ENCODE measurements around the gene PFDN4. TPM values are rescaled to one million over a fixed set of nuclear protein-coding genes. Genes with fewer than 3 reads are reported as not detected.

The PFDN4 gene
- total RNA-seq, 1 experiment from 2014 or later, result 37.0 TPM

DNA sequence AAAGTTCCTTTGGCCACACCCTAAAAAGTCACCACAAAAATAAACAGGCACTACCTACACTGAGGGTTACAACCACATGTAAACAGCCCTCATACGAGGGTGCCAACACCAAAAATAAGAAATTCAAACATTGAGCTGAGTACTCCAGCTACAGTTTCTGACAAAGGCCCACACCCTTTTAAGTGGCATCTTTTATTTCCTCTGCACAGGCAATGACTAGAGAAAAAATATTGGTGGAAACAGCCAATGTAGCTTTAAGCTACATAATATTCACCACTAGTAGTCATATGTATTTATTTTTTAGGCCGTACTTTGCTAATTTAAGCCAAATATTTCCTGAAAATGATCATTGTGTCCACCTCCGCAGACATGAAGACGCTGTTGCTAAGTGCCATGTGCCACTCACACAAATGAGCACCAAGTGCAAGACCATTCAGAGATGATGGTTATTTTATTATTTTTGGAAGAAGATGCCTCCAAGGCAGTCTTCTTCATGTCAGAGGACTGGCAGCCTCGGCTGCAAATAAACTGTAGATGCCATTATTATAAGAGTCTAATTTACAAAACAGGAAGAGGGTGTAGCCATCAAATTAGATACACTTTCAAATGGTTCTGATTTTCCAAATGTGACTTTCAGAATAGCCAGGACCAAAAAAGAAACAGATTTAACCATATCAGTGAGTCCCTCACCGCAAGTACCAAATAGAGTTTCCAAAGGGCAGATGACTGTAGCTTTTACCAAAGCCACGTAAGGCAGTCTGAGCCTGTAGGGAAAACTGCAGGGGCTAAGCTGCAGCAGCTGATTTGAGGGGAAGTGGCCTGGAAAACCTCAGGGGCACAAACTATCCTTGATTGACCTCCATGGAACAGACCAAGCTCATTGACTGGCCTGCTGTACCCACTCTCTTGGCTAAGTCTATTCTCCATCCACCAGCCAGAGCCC is 47.6 kb upstream of the PFDN4 start:
- H3K27me3 Mint-ChIP-seq (ENCODE audit: insufficient read depth, unreplicated experiment), result no peaks in the 10 kb centered on the region
- no peaks in the 10 kb centered on the region for H3K4me1 Mint-ChIP-seq (ENCODE audit: insufficient read depth, unreplicated experiment)
- TF ChIP-seq, protein P1, sequence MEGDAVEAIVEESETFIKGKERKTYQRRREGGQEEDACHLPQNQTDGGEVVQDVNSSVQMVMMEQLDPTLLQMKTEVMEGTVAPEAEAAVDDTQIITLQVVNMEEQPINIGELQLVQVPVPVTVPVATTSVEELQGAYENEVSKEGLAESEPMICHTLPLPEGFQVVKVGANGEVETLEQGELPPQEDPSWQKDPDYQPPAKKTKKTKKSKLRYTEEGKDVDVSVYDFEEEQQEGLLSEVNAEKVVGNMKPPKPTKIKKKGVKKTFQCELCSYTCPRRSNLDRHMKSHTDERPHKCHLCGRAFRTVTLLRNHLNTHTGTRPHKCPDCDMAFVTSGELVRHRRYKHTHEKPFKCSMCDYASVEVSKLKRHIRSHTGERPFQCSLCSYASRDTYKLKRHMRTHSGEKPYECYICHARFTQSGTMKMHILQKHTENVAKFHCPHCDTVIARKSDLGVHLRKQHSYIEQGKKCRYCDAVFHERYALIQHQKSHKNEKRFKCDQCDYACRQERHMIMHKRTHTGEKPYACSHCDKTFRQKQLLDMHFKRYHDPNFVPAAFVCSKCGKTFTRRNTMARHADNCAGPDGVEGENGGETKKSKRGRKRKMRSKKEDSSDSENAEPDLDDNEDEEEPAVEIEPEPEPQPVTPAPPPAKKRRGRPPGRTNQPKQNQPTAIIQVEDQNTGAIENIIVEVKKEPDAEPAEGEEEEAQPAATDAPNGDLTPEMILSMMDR (IDR thresholded peaks at IDR 0.05; ENCODE audit: unreplicated experiment), result no peak
- intact Hi-C loops (cut with micrococcal nuclease), result no loop called here
- DNase-seq (ENCODE audit: unreplicated experiment), result no peak
- no peaks in the 10 kb centered on the region for H3K36me3 Mint-ChIP-seq (ENCODE audit: insufficient read depth, unreplicated experiment)
- no TSS peak for BruUV-seq (replicated peaks)
- H3K9me3 Mint-ChIP-seq (ENCODE audit: unreplicated experiment), result no peaks in the 10 kb centered on the region
- POLR2A ChIA-PET, result interaction anchor here (0.6 to 1.5 kb wide), 5 partner anchors 19 to 269 kb away, joined by 3 to 5 read pairs (median 4); no protein-coding TSS in a partner anchor
- H3K4me3 Mint-ChIP-seq (ENCODE audit: unreplicated experiment), result no peak overlapping the region
- CTCF ChIA-PET, result interaction anchor here (0.7 to 1.2 kb wide), 5 partner anchors 19 to 56 kb away, joined by 3 to 4 read pairs (median 3); no protein-coding TSS in a partner anchor
- H3K27ac Mint-ChIP-seq (ENCODE audit: low read depth, unreplicated experiment), result no peak overlapping the region

DNA sequence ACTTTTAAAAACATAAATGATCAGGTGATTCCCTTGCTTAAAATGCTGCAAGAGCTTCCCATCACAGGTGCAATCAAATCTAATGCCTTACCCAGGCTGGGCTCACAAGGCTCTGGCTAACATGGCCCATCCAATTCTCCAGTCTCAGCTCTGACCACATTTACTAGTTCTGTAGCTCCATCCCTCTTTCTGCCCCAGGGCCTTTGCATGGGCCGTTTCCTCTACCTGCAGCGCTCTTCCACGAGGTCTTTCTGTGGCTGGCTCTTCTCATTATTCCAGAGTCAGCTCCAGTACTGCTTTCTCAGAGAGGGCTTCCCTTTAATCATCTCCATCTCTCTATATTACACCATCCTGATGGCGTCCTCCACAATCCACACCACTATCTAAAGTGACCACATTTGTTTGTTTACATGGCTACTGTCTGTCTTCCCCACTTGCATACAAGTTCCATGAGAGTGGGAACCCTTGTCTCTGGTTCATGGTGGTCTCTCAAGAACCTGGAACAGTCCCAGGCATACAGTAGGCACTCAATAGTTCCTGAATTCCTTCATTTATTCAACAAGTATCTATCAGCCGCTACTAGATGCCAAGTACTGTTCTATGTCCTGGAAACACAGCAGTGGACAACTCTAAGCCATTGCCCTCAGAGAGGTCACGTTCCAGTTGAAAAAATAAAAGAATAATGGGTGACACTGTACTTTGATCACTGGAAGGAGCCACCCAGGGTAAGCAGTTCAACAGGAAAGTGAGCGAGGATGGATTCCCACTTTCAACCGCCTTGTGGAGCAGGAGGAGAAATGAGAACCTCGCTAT is 46.7 kb upstream of the PFDN4 start:
- intact Hi-C loops (cut with micrococcal nuclease), result no loop called here
- DNase-seq (ENCODE audit: unreplicated experiment), result no peak
- TF ChIP-seq, protein P1 (IDR thresholded peaks at IDR 0.05; ENCODE audit: unreplicated experiment), result no peak
- Mint-ChIP-seq H3K27me3 (ENCODE audit: insufficient read depth, unreplicated experiment) (no peaks in the 10 kb centered on the region), H3K9me3 (ENCODE audit: unreplicated experiment) (no peaks in the 10 kb centered on the region), H3K4me3 (ENCODE audit: unreplicated experiment) (no peak overlapping the region), H3K4me1 (ENCODE audit: insufficient read depth, unreplicated experiment) (no peaks in the 10 kb centered on the region), H3K27ac (ENCODE audit: low read depth, unreplicated experiment) (no peak overlapping the region), H3K36me3 (ENCODE audit: insufficient read depth, unreplicated experiment) (no peaks in the 10 kb centered on the region)
- ChIA-PET CTCF (interaction anchor here (0.7 to 1.2 kb wide), 5 partner anchors 18 to 57 kb away, joined by 3 to 4 read pairs (median 3); no protein-coding TSS in a partner anchor), POLR2A (interaction anchor here (1.0 to 1.5 kb wide), 3 partner anchors 18 to 22 kb away, joined by 4 to 5 read pairs (median 4); no protein-coding TSS in a partner anchor)
- BruUV-seq (replicated peaks), result no TSS peak

DNA sequence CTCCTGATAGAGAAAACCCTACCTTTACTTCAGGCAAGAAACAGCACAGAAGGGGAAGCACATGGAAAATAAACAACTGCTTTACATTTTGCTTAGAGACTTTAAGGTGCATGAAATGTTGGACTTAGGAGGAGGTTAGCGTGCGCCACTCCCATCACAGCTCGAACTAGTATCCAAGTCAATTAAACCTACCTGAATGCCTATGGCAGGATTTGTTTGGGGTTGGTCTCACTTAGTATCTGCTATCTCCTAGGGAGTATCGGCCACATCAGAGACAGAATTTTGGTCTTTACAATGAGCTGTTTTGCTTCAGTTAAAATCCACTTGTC is 46.1 kb upstream of the PFDN4 start:
- CTCF ChIA-PET, result no interaction called here
- no TSS peak for BruUV-seq (replicated peaks)
- intact Hi-C loops (cut with micrococcal nuclease), result no loop called here
- Mint-ChIP-seq H3K9me3 (ENCODE audit: unreplicated experiment) (no peaks in the 10 kb centered on the region), H3K4me1 (ENCODE audit: insufficient read depth, unreplicated experiment) (no peaks in the 10 kb centered on the region), H3K4me3 (ENCODE audit: unreplicated experiment) (no peak overlapping the region), H3K27ac (ENCODE audit: low read depth, unreplicated experiment) (no peak overlapping the region), H3K36me3 (ENCODE audit: insufficient read depth, unreplicated experiment) (no peaks in the 10 kb centered on the region), H3K27me3 (ENCODE audit: insufficient read depth, unreplicated experiment) (no peaks in the 10 kb centered on the region)
- DNase-seq (ENCODE audit: unreplicated experiment), result no peak
- POLR2A ChIA-PET, result no interaction called here
- TF ChIP-seq, protein P1 (IDR thresholded peaks at IDR 0.05; ENCODE audit: unreplicated experiment), result no peak

DNA sequence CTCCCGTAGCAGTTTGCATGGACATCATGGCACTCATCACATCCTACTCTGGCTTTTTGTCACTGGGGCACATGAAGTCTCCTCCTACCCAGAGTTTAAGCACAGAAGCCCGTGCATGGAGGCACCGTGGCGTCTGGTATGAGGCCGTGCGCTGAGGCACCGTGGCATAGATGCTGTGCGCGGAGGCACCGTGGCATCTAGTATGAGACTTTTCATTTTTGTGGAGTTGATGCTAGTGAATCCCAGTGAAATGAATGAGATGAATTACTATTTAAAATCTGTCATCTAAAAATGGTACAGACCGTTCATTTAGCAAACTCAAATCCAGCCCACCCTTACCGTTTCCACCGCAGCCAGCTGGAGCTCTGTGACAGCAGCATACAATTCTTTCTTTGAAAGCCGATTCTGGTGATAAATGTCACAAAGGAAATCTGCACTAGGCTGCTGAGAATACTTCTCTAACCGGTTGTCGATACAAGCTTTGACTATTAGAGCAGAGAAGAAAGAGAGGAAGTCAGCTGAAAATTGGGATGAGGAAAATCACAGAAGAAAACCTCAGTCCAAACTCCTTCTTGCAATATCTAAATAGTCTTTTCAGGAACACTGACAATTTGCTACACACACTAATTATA is 45.4 kb upstream of the PFDN4 start:
- ChIA-PET CTCF (no interaction called here), POLR2A (no interaction called here)
- TF ChIP-seq, protein P1 (IDR thresholded peaks at IDR 0.05; ENCODE audit: unreplicated experiment), result no peak
- no peaks in the 10 kb centered on the region for H3K36me3 Mint-ChIP-seq (ENCODE audit: insufficient read depth, unreplicated experiment)
- H3K27me3 Mint-ChIP-seq (ENCODE audit: insufficient read depth, unreplicated experiment), result no peaks in the 10 kb centered on the region
- H3K9me3 Mint-ChIP-seq (ENCODE audit: unreplicated experiment), result no peaks in the 10 kb centered on the region
- H3K4me3 Mint-ChIP-seq (ENCODE audit: unreplicated experiment), result no peak overlapping the region
- no peaks in the 10 kb centered on the region for H3K4me1 Mint-ChIP-seq (ENCODE audit: insufficient read depth, unreplicated experiment)
- no peak overlapping the region for H3K27ac Mint-ChIP-seq (ENCODE audit: low read depth, unreplicated experiment)
- no peak for DNase-seq (ENCODE audit: unreplicated experiment)
- intact Hi-C loops (cut with micrococcal nuclease), result no loop called here
- no TSS peak for BruUV-seq (replicated peaks)
